GM12872 (cell line): ENCODE measurements around the gene CUL5.

Experiments used
- TF ChIP-seq, protein P1 (sequence below): IDR thresholded peaks from 3 replicates; pipeline ENCODE4 v1.5.1; 2011; ENCODE audit warnings: low read depth, mild to moderate bottlenecking, low read length, moderate library complexity; ENCODE audit not compliant: insufficient read depth

The CUL5 gene

DNA sequence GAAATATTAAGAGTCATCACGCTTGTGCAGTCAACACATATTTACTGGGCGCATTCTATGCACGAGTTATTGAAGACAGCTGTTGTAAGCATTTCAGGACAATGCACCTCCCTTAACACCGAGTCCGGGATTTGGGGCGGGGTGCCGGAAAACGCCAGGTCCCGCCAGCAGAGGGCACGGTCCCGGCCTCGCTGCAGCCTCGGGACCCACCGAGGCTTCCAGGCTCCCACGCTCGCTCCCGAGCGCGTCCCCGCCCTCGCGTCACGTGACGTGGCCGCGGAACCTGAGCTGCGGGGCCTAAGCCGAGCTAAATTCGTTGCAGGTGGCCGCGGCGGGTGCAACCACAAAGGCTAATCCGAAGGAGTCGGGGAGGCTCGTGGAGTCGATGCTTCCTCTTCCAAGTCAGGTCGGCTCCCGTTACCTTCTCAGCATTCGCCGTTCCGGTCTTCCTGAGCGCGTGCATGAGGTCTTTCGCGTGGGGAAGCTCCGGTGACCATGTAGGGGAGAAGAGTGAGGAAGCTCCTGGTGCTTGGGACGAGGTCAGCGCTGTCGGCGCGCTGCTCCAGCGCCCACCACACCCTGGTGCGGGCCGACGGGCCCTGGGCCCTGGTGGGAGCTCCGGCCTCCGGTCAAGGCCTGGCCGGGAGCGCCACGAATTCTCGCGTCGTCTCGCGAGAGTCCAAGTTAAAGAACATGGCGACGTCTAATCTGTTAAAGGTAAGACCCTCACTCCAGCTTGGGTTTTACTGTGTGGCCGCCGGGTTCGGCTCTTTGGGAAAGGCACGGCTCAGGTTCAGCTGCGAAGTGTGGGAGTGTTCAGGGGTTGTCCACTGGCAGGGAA lies at the start of gene CUL5:
Gene CUL5 (plus strand): TSS at position 243 of the 841 bp plus-strand sequence. CDS start 451 bp downstream, at position 694.
- TF ChIP-seq, protein P1, sequence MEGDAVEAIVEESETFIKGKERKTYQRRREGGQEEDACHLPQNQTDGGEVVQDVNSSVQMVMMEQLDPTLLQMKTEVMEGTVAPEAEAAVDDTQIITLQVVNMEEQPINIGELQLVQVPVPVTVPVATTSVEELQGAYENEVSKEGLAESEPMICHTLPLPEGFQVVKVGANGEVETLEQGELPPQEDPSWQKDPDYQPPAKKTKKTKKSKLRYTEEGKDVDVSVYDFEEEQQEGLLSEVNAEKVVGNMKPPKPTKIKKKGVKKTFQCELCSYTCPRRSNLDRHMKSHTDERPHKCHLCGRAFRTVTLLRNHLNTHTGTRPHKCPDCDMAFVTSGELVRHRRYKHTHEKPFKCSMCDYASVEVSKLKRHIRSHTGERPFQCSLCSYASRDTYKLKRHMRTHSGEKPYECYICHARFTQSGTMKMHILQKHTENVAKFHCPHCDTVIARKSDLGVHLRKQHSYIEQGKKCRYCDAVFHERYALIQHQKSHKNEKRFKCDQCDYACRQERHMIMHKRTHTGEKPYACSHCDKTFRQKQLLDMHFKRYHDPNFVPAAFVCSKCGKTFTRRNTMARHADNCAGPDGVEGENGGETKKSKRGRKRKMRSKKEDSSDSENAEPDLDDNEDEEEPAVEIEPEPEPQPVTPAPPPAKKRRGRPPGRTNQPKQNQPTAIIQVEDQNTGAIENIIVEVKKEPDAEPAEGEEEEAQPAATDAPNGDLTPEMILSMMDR, result peak; percentile 88

GRCh38 chr11:107961480-107961879 lies 47.2 kb upstream of the CUL5 start:
- TF ChIP-seq, protein P1, result no peak

DNA sequence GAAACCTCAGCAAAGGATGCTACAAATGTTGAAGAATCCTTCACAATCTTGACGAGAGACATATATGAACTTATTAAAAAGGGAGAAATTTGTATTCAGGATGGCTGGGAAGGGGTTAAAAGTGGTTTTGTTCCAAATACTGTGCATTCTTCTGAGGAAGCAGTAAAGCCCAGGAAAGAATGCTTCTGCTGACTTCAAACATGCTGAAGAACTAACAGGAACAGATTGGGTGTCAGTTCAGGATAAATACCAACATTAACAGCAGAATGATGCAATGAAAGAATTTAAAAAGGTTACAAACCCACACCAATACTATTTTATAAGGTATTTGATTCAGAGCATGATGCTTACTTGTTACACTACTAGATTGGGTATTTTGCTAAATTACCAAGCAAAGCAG lies 46.5 kb upstream of the CUL5 start:
- TF ChIP-seq, protein P1, result no peak

DNA sequence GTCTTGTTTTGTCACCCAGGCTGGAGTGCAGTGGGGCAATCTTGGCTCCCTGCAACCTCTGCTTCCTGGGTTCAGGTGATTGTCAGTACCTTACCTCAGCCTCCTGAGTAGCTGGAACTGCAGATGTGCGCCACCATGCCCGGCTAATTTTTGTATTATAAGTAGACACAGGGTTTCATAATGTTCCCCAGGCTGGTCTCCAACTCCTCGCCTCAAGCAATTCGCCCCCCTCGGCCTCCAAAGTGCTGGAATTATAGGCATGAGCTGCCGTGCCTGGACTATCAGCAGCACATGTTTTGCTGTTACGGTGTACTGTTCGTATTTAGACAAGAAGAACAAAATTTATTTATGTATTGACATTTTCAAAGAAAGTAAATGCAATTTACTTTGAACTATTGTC lies 45.6 kb upstream of the CUL5 start:
- TF ChIP-seq, protein P1, result no peak

DNA sequence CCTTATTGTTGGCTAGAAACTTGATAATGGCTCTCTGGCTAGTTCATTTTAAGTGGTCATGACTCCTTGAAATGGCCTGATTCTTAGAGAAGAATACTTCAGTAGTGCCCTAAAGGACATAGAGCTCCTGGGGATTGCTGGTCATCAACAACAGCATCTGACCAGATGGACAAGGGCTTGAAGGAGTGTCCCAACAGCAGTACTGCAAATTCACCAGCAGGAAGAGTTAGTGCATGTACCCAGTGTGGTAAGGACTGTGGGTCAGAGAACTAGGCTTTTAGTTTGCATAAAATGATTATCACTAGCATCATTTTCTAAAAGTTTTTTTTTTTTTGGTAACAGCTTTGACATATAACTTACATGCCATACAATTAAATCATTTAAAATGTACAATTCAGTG lies 39.5 kb upstream of the CUL5 start:
- TF ChIP-seq, protein P1, result no peak

DNA sequence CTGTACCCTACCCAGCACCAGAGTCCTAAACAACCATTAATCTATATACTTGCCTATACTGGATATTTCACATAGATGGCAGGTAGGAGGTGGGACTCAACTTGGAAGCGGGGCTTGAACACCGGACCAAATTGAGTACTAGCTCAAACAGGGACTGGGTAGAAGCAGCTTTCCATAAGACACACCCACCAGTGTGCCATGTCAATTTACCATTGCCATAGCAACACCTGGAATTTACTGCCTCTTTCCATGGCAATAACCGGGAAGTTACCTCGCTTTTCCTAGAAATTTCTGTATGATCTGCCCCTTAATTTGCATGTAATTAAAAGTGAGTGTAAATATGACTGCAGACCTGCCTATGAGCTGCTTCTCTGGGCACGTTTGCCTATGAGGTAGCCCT lies 38.6 kb upstream of the CUL5 start:
- TF ChIP-seq, protein P1, result no peak

GRCh38 chr11:107973641-107974040 lies 35.1 kb upstream of the CUL5 start:
- TF ChIP-seq, protein P1, result no peak
